ENCODE results near the gene TMEM109.
A peak's percentile ranks its signal among the peaks of the same experiment; 100 is the strongest.

Gene TMEM109

DNA sequence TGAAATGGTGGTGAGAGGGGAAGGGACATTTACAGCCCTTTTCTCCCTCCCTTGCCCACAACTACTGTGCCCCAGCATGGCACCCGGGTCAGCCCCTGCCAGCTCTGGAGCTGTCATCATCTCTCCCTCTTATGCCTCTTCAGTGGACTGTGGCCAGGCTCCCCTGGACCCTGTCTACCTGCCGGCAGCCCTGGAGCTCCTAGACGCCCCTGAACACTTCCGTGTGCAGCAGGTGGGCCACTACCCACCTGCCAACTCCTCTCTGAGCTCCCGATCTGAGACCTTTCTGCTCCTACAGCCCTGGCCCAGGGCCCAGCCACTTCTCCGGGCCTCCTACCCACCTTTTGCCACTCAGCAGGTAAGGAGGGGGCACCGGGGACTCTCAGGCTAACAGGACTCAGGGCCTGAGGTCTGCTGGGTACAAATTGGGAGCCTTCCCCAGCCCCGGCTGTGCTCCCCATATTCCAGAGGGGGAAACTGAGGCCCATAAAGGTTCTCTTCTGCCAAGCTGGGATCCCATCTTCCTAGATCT, 13.2 kb downstream of the TMEM109 start:
- no peak for DNase-seq

DNA sequence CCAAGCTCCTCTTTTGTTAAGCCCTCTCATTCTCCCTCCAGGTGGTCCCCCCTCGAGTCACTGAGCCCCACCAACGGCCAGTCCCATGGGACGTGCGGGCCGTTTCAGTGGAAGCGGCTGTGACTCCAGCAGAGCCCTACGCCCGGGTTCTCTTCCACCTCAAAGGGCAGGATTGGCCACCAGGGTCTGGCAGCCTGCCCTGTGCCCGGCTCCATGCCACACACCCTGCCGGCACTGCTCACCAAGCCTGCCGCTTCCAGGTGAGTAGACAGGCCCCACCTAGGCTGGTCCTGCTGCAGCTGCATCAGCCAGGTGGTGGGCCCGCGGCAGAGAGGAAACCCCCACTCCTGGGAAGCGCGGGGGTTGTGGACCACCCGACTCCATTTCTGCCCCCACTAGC, 13.6 kb downstream of the TMEM109 start:
- DNase-seq, result no peak

DNA sequence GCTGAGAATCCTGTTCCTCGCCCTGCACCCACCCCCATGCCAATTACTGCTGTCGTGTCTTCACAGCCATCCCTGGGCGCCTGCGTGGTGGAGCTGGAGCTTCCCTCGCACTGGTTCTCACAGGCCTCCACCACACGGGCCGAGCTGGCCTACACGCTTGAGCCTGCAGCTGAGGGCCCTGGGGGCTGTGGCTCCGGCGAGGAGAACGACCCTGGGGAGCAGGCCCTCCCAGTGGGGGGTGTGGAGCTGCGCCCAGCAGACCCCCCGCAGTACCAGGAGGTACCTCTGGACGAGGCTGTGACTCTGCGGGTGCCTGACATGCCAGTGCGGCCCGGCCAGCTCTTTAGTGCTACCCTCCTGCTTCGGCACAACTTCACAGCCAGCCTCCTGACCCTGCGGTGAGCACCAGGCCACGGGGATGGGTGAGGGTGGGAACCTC, 14.6 kb downstream of the TMEM109 start:
- DNase-seq, result no peak

DNA sequence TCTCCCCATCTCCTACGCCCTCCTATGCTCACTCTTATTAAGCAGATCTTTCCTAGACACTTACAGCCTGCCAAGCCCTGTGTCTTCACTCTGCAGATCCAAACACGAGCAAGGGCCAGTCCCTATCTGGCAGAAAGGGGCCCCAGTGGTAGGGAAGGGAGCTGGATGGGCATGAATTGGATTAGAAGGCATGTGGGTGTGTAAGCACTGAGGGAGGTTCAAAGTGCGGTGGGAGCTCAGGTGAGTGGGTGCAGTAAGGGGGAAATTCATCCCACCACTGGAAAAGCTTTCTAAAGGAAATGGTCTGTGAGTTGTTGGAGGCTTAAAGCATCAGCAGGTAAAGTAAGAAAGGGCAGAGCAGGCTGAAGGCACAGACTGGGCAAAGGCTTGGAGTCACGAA, 15.8 kb downstream of the TMEM109 start:
- DNase-seq, result no peak

DNA sequence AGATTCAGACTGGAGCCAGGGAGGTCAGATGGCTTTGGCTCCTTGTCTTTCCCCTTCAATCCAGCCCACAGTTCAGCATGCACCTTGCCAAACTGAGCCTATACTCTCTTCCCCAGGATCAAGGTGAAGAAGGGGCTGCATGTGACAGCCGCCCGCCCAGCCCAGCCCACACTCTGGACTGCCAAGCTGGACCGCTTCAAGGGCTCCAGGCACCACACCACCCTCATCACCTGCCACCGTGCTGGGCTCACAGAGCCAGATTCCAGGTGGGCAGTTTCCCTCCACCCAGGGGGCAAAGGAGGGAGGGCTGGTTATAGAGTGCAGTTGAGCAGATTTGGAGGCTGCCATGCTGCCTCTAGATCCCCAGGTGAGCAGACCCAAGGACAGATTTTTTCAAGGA, 16.4 kb downstream of the TMEM109 start:
- no peak for DNase-seq

DNA sequence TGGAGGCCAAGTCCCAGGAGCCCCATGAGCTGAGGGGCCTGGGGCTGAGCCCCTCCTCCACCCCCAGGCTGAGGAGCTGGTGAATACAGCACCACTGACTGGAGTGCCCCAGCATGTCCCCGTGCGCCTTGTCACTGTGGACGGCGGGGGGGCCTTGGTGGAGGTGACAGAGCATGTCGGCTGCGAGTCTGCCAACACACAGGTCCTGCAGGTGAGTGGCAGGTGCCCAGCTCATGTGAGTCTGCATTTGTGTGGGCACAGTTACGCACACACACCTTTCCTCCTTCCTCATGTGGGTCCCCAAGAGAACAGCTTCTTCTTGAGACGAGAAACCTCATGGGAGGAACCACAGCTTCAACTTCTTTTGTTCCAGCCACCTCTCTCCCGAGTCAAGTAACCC, 18.0 kb downstream of the TMEM109 start:
- no peak for DNase-seq

DNA sequence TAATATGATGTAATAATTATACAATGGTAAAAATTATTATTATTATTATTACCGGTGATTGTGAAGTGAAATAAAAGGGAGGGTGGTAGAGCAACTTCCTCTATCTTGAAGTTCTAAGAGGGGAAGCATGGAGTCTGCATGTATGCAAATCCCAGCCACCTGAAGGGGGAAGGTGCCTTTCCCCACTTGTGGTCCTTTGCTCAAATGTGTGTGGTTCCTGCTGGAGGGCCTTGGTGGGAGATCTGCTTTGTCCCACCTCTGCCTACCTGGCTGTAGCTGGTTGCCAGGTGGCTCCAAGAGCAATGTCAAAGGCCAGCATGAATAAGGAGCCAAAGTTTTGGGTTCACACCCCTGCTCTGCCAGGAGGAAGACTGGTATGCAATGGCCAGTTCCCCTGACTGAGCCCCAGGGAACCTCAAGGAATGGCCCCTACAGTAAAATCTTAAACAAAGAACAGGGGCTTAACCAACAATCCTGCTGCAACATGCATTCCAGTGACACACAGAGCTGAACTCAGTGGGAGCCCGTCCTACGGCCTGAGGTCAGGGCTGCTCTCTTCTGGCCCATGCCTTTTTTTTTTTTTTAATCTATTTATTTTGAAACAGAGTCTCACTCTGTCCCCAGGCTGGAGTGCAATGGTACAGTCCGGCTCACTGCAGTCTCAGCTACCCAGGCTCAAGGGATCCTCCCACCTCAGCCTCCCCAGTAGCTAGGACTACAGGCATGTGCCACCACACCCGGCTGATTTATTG, 18.8 kb downstream of the TMEM109 start:
- DNase-seq, result no peak

DNA sequence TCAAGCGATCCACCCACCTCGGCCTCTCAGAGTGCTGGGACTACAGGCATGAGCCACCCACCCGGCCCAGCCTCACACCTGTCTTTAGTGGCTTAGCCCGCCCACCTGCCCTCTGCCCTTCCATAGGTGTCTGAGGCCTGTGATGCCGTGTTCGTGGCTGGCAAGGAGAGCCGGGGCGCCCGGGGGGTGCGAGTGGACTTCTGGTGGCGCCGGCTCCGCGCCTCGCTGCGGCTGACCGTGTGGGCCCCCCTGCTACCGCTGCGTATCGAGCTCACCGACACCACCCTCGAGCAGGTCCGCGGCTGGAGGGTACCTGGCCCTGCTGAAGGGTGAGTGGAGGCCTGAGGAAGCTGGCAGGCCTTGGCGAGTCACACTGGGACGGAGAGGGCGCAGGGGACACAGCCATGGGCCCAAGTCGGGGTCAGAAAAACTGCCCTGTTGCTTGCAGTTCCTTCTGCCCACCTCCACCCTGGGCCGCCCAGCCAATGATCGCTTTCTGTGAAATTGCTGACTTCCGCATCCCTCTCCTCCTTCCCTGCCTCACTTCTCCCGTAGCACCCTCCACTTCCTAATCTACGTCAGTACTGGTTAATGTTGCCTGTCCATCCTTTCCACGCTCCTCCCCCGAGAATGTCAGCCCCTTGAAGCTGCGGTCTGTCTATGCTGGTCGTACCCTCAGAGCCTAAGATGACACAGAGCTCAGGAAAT, 19.6 kb downstream of the TMEM109 start:
- DNase-seq, result no peak

DNA sequence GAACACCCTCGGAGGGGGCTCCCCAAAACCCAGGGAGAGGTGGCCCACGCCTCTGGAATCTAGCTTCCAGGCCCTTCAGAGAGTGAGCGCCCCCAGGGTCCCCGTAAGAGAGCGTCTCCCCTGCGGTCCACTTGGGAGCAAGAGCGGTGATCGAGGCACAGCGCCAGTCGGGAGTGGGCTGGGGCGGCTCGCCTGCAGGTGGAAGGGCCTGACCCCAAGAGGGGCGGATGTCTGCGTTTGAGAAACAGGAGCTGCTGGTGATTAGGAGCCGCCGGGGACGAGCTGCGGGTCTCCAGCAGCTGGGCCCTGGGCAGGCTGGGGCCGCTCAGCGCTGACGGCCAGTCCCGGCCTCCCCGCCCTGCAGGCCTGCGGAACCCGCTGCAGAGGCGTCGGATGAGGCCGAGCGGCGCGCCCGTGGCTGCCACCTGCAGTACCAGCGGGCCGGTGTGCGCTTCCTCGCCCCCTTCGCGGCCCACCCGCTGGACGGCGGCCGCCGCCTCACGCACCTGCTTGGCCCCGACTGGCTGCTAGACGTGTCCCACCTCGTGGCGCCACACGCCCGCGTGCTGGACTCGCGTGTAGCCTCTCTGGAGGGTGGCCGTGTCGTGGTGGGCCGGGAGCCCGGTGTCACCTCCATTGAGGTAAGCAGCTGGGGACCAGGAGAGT, 20.3 kb downstream of the TMEM109 start:
- no peak for DNase-seq

DNA sequence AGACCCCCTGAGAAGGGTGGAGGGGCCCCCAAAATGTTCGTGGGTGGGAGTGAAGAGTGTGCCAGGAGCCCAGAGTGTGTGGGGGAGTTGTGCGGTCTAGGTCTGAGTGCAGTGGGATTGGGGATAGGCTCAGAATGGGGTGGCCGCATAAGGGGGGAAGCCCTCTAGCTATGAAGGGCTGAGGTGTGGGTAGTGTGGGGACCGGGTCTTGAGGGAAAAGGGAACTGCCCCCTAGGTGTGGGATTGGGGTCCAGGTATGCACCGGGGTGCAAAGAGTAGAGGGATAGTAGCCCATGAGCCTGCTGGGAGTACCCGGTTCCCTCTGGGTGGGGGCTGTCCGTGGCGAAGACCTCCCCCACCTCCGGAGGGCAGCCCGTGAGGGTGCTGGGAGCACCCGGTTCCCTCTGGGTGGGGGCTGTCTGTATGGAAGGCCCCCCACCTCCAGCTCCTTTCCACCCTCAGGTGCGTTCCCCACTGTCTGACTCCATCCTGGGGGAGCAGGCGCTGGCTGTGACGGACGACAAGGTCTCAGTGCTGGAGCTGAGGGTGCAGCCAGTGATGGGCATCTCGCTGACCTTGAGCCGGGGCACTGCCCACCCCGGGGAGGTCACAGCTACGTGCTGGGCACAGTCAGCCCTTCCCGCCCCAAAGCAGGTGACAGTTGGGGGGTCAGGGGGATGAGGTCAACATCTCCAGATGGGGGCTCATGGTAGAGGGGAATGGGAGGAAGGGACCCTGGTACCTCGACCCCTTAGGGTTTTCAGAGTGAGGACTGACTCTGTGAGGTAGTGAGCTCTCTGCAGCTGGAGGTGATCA, 21.0 kb downstream of the TMEM109 start:
- no peak for DNase-seq

DNA sequence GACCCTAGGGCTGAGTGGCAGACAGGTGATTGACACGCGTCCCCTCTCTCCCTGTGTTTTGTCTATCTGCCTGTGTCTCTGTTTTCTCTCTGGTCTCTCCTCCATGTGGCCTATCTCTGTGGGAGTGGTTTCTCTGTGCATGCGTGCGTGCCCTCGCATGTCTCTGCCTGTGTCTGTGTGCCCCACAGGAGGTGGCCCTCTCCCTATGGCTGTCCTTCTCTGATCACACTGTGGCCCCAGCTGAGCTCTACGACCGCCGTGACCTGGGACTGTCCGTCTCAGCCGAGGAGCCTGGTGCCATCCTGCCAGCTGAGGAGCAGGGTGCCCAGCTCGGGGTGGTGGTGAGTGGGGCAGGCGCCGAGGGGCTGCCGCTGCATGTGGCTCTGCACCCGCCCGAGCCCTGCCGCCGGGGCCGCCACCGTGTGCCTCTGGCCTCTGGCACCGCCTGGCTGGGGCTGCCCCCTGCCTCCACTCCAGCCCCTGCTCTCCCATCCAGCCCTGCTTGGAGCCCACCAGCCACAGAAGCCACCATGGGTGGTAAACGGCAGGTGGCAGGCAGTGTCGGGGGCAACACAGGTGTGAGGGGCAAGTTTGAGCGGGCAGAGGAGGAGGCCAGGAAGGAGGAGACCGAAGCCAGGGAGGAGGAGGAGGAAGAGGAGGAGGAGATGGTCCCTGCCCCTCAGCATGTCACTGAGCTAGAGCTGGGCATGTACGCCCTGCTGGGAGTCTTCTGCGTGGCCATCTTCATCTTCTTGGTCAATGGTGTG, 21.9 kb downstream of the TMEM109 start:
- no peak for DNase-seq

DNA sequence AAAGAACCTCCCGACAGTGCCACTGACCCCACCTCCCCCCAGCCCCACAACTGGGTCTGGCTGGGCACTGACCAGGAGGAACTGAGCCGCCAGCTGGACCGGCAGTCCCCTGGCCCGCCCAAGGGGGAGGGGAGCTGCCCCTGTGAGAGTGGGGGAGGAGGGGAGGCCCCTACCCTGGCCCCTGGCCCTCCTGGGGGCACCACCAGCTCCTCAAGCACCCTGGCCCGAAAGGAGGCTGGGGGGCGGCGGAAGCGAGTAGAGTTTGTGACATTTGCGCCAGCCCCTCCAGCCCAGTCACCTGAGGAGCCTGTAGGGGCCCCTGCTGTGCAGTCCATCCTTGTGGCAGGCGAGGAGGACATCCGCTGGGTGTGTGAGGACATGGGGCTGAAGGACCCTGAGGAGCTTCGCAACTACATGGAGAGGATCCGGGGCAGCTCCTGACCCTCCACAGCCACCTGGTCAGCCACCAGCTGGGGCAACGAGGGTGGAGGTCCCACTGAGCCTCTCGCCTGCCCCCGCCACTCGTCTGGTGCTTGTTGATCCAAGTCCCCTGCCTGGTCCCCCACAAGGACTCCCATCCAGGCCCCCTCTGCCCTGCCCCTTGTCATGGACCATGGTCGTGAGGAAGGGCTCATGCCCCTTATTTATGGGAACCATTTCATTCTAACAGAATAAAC, 22.6 kb downstream of the TMEM109 start:
- DNase-seq, result no peak

DNA sequence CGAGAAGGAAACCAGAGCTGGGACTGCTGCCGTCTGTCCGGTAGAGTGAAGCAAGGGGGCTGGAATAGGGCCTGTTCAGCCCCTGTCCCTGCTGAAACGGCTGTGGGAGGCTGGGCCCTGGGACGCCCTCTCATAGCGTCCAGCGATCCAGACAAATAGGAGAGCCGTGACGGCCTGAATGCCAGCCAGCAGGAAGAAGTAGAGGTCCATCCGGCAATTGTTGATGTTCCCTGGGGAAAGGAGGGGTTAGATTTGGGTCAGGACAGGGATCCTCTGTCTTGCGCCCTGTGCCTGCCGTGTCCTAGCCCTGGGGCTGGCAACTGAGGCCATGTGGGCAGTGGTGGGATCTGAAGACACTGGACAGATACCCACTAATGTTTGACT, 23.2 kb downstream of the TMEM109 start:
- no peak for DNase-seq

DNA sequence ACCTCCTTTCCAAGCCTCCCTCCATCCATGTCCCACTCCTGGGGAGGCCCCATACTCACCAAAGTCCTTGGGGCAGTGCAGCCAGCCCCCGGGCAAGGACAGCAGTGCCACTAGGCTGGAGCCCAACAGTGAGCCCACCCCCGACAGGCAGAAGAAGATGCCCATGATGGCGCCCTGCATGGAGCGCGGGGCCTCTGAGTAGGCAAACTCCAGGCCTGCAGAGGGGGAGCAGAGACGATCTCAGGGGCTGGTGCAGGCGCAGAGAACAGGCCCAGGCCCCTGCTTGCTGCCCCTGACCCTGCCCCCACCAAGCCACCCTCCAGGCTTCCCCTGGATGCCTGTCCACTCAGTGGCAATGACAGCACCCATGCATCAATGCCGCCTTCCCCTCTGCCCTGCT, 23.9 kb downstream of the TMEM109 start:
- no peak for DNase-seq

DNA sequence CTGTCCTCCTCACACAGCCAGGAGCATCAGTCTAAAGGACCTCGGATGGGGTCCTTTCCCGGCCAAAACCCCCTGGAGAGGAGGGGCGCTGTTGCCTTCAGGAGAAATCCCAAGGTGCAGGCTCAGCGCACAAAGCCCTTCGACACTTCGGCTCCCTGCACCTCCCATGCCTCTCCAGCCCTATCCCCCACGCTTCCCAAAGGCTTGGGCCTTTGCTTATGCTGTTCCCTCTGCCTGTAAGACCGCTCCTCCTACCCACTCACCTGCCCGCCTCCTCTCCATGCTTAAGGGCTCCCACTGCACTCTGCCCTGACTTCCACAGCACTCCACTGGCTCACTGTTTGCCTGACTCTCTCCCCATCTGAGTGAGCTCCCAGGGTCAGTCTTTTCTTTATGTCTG, 24.5 kb downstream of the TMEM109 start:
- no peak for DNase-seq

DNA sequence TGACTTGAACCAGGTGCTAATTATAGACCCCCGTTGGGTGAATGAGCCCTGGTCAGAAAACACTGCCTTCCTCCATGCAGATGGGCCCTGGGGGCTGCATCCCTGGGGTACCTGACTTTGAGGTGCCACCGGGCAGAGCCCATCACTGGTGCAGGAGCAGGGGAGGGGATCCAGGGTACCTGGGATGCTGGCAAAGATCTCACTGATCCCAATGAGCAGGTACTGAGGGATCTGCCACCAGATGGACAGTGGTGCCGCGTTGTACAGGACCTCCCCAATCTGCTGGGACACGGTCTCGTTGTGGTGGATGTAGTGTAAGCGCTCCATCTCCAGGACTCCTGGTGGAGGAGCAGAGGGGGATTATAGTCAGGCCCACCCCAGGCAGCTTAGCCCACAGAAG, 25.3 kb downstream of the TMEM109 start:
- no peak for DNase-seq

DNA sequence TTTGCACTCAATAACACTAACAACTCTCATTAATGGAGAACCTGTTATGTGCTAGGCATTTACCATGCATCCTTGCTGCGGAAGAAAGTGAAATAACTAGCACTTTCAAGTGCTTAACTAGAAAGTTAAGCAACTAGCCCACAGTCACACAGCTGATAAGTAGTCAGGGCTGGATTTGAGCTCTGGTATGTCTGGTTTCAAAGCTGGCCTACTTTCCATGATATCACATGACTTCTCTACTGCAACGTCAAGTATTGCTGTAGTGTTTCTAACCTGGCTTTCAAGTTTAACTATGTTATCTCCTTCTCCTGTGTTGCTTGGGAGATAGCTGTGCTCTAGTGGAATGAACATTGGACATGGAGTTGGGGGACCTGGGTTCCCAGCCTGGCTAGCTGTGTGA, 25.9 kb downstream of the TMEM109 start:
- no peak for DNase-seq

DNA sequence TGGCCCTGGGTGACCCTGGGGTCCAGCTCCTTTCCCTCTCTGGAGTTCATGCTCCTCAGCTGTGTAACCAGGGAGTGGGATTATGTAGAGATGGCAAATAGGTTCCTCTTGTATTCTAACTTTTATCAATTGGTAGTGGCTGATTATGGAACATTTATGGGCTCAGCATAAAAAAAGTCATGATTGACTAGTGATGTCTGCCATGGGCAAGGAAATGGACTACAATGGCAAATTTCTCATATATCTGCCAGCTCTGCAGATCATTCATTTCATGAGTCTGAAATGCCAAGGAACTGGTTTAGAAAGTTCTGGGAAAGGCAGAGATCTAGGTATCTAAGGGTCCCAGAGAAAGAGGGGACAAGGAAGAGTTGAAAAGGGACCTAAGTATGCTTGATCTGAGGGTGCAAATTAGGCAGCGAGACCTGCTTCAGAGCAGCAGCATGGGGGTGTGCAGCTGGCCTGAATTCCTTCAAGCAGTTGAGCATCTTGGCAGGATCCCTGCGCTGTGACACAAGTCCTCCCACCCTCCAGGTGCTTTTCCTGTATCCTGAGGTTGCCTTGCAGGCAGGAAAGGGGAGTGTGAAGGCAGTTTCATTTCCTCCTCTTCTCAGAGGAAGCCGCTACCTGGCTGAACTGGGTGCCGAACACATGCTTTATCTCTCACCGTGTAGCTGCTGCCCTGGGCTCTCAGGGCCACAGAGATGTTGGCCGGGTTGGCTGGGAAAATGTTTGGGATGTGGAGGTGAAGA, 27.6 kb downstream of the TMEM109 start:
- DNase-seq, result no peak

DNA sequence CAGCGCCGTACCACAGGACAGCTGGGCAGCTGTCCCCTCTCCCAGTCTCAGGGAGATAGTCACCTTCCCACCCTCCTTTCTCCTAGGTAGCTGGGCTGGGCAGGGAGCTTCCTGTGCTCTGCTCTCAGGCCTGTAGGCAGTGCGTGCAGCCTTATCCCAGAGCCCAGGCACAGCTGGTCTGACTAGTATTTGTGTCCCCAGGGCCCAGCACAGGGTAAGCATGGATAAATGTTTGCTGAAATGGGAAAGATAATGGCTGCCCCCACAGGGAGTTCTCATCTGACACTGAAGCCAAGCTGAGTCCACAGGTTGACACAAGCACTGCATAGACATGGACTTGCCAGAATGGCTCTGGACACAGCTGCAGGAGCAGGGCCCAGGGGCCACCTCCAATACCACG, 28.3 kb downstream of the TMEM109 start:
- DNase-seq, result peak in 2 of 3 experiments; percentile 19 to 62

DNA sequence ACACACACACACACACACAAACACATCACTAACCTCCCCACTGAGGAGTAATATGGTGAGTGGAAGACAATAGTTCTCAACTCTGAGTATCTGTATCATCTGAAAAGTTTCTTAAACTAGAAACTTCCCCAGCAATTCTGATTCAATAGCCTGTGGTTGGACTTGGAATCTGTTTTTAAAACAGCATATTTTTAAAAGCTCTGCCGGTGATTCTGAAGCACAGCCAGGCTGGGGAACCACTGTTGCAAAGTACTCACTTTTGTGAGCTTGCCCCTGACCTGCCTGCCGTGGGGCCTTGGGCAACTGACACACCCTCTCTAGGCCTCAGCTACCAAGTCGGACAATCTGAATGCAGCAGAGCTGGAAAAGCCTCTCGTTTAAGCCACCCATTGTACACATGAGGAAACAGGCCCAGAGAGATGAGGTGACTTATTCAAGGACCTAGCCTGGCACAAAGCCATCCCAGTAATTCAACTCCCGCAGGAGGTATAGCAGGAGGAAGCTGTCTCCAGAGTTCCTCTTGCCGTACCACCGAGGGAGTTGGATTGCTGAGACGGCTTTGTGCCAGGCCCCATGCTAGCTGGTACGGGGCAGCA, 29.1 kb downstream of the TMEM109 start:
- peak in 2 of 3 experiments; percentile 44 to 79 for DNase-seq

Data from NCI-H1417 (cell line).